HG02642 (cell line): ENCODE measurements around the gene VAT1L.
A peak's percentile ranks its signal among the peaks of the same experiment; 100 is the strongest.

Experiments used
- ATAC-seq: cut with Tn5 transposase; IDR thresholded peaks from one replicate; pipeline ENCODE4 v1.9.1; 2021; ENCODE audit warnings: mild to moderate bottlenecking; ENCODE audit not compliant: unreplicated experiment, poor library complexity

Gene VAT1L, protein sequence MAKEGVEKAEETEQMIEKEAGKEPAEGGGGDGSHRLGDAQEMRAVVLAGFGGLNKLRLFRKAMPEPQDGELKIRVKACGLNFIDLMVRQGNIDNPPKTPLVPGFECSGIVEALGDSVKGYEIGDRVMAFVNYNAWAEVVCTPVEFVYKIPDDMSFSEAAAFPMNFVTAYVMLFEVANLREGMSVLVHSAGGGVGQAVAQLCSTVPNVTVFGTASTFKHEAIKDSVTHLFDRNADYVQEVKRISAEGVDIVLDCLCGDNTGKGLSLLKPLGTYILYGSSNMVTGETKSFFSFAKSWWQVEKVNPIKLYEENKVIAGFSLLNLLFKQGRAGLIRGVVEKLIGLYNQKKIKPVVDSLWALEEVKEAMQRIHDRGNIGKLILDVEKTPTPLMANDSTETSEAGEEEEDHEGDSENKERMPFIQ

DNA sequence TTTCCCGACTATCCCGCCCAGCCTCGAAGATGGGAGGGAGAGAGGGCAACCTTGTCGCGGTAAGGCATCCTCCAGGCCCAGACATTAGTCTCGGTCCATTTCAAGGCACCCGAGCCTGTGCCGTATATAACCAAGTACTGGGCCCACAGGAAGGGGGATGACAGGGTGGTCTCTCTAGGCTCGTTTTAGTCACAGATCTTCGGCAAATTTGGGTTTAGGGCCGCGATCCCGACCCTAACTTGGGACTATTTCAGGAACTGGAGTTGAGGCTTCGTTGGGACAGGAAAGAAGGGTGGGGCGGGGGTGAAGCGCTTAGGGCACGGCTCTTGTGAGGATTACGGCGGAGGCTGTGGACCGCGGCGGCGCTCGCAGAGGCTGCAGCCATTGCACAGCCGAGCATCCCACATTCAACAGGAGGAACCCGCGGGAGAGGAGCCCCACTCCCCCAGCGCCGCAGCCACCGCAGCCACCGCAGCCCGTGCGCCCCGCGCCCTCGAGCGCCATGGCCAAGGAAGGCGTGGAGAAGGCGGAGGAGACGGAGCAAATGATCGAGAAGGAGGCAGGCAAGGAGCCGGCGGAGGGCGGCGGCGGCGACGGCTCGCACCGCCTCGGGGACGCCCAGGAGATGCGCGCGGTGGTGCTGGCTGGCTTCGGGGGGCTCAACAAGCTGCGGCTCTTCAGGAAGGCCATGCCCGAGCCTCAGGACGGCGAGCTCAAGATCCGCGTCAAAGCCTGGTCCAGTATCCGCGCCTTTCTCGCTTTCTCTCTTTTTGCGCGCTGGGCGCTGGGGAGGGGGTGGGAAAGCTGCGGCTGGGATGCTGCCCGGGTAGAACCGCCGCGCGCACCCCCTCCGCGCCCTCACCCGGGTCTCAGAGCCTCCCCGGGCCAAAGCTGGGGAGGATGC is at the start of gene VAT1L:
Gene VAT1L (plus strand): TSS at position 384 of the 904 bp plus-strand sequence. CDS start 119 bp downstream, at position 503.
- peak; percentile 75 for ATAC-seq

DNA sequence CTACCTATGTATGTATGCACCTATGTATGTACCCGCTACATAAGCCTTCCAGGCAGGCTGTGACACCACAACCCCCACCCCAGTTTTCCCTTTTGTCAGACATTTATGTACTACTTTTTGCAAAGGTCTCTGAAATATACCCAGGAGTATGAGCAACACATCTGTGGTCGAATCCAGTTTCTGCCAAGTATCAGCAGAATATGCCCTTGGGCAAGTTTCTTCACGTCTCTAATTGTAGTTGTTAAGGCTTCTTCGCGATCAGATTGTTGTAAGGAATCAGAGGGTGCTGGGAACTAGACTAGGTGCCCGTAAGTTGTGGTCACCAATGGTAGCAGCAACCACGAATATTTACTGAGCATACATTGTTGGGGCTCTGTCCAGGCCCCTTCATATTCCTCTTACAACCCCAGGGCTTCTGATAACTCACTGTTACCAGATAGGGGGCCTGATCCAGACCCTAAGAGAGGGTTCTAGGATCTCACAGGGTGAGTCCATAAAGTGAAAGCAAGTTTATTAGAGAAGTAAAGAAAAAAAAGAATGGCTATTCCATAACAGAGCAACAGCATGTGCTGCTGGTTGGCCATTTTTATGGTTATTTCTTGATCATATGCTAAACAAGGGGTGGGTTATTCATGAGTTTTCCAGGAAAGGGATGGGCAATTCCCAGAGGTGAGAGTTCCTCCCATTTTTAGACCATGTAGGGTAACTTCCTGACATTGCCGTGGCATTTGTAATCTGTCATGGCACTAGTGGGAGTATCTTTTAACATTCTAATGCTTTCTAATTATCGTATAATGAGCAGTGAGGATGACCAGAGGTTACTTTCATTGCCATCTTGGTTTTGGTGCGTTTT is 49.4 kb upstream of the VAT1L start:
- no peak for ATAC-seq

DNA sequence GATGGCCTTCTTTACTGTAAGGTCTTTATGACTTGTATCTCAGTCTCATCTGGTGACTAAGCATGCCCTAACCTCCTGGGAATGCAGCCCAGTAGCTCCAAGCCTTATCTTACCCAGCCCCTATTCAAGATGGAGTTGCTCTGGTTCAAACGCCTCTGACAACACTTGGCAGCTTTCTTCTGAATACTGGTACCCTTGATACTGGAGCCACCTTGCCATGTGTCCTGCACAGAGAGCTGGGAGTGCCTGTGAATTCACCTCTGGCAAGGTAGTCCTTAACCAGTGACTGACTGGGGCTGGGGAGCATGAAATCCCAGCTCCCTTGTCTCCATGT is 48.8 kb upstream of the VAT1L start:
- no peak for ATAC-seq

DNA sequence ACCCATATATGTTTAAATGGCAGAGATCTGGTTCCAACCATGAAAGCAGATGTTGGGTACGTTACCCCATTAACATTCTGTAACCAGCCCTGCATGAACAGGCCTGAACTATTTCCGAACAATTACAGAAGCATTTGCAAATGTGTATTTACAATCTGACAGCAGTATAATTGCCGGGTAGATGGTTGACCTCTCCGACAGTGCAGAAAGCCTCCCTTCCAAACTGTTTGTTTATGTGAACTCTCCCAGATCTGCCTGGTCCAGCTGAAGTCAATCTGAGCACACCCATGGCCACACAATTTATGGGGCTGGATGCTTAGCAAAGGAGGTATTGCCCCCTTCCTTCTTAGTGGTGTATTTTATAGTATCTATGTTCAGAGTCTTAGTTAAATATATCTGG is 44.2 kb upstream of the VAT1L start:
- no peak for ATAC-seq

DNA sequence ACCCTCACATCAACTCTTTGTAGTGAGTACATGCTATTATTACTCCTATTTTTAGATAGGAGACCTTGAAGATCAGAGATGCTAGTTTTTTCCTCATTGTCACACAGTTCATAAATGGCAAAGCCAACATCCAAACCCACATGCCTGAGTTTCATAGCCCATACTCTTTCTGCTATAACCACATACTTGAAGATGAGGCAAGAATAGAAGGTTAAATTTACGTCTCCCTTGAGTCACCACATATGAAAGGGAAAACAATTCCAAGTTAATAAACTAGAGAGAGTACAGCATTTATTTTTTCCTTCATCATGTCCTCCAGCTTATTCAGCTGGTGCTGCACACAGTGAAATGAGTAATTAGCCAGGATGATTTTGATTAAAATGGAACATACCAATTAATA is 42.4 kb upstream of the VAT1L start:
- no peak for ATAC-seq

DNA sequence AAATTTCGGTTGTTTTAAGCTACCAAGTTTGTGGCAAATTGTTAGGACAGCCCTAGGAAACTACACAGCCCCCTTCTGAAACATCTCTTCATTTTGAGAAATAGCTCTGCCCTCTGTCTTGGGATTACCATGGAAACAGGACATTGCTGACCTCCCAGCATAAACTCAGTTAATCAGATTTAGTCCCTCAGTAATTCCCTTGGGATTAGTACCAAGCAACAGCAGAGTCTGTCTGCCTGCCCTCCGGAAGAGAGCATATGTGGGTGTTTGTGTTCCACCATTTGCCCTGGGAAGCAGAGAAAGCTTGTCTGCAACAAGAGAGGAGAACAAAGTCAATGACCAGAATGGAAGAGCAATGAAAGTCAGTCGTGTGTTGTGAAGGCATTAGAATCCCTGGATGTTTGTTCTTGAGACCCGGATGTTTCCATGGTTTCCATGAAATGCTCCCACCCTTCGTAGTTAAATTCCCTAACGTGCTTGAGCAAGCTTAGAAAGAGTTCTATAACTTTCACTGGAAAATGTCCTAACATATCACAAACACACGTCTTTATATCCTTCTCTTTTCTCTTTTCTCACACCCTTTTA is 39.9 kb upstream of the VAT1L start:
- no peak for ATAC-seq

DNA sequence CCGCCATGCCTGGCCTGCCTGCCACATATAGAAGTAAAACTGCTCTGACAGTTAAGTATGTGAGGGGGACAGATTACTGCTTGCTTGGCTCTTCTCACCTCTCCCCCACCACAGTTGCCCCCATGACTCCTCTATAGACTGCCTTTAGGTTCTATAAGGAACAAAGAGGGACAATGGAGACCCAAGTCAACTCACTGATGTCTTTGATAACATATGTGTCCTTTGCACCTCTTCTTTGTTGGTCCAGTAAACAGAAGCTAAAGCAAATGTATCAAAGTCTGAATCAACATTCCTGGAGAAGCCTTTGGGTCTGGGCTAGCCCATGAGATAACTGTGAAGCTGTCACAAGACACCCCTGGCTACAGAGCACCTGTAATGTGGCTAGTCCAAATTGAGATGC is 38.9 kb upstream of the VAT1L start:
- ATAC-seq, result no peak

DNA sequence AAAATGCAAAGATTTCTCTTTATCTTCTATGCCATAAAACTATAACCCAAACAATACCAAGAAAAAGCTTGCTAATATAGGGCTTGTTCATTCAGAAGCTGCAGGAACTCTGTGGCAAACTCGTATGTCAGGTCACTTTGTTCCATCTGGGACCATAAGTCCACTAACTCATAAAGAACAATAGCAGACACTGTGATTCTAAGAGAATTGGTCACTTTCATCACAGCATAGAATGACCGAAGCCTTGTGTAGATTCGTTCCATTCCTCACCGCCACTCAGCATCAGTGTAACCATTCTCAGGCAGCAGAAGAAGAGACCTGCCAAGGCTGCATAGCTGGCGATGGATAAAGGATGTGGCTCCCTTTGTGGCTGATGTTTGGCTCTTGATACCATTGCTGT is 30.3 kb upstream of the VAT1L start:
- ATAC-seq, result no peak

DNA sequence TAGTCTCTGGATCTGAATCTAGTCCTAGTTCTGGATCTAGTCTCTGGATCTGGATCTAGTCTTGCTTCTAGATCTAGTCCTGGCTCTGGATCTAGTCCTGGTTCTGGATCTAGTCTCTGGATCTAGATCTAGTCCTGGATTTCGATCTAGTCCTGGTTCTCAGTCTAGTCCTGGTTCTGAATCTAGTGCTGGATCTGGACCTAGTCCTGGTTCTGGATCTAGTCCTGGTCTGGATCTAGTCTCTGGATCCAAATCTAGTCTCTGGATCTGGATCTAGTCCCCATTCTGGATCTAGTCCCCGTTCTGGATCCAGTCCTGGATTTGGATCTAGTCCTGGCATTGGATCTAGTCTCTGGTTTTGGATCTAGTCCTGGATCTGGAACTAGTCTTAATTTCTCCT is 29.9 kb upstream of the VAT1L start:
- no peak for ATAC-seq

DNA sequence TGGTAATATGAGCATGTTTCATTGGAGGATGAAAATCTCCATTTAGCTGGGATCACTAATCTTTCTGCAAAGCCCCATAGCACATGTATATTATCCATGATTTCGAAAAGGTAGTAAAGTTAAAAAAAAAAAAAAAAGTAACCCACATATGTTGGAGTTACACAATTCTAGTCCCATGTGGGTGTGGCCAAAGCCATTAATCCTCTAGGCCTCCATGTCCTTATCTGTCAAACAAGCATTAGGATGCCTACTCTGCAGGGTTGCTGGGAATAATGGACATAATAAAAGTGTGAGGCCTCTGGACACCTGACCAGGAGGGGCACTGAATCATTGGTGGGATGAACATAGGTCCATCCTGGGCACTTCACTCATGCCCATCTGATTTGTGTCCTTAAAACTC is 29.2 kb upstream of the VAT1L start:
- no peak for ATAC-seq

DNA sequence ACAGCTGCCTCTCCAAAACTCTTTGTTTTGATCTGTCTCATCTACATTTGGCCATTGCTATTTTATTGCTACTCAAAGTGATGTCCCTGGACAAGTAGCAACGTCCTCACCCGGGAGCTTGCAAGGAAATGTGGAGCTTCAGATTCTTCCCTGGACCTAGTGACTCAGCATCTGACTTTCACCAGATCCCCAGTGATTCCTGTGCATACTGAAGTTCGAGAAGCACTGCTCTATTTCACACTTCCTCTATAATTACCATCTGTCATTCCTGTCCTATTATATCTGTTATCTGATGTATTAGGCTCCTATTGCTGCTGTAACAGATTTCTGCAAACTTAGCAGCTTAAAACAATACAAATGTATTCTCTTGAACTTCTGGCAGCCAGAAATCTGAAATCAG is 28.5 kb upstream of the VAT1L start:
- no peak for ATAC-seq

DNA sequence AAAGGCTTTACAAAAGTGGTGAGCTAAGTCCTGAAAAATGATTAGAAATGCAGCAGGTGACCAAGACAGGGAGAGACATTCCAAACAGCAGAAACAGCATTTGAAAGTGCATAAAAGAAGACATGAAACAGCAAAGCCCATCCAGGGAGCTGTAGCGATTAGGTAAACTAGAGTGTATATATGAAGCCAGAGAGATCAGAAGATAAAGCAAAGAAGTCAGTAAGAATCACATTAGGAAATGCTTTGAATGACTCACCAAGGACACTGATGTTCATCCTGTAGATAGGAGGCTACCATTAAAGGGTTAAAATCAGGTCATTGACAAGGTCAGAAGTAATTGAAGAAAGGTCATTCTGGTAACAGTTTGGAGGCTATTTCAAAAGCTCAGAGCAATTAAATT is 27.6 kb upstream of the VAT1L start:
- no peak for ATAC-seq

DNA sequence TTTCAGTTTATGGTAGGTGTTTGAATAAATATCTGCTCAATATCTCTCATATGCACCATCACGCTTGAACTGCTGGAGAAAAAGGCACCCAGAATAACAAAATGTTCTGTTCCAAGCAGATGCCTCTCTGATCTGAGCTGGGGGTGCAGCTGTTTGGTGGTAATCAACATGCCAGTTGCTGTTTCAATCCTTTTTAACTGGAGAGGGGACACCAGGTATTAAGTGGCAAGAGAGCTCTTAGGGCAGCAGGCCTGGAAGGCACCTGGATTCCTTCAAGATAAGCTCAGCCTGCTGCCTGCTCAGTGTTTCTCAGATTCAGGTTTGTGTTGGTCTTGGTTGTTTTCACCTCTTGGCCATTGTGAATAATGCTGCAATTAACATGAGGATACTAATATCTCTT is 27.2 kb upstream of the VAT1L start:
- ATAC-seq, result no peak

DNA sequence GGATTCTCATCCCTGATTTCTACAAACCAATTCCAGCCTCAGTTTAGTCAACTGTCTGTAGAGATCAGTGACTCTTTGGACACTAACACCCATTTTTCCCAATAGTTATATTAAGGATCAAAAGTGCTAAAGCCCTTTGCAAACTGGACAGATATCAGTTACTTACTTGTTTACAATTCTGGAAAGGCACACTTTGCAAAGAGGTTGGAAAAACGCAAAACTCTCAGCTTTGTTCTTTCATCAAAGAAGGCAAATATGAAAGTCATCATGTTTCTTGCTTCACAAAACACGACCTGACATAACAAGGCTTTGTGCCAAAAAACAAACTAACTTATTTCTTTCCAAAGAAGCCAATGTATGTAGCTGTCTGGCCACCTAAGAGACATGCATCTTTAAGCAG is 26.1 kb upstream of the VAT1L start:
- ATAC-seq, result no peak

DNA sequence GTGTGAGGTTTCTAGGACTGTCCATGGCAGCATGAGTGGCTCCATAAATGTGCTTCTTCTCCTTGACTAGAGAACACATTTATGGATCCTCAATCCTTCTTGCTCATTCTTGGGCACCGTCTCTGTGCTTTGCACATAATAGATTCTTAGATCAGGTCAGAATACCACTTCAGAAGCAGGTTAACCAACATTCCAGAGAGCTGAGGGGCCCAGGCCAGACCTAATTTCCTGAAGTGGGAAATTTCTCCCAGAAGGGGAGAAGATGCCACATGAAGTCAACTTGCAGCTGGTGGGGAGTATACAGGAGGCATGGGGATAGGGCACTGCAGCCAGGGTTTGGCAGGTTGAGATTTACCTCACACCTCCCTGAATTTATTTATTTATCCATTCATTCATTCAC is 24.4 kb upstream of the VAT1L start:
- ATAC-seq, result no peak

DNA sequence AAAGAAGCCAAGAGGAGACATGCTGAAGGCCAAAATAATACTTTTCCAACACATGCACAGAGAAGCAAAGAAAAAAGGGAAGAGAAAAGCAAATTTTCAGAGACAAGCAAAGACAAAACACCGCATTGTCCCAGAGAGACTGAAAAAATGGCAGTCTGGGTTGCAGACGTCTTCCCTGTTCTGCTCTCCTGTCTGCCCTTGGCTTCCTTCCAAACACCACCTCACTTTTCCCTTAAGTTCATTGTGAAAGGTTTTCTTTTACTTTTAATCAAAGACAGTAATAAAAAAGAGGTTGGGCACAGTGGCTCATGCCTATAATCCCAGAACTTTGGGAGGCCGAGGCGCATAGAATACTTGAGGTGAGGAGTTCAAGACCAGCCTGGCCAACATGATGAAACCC is 21.2 kb upstream of the VAT1L start:
- ATAC-seq, result no peak

DNA sequence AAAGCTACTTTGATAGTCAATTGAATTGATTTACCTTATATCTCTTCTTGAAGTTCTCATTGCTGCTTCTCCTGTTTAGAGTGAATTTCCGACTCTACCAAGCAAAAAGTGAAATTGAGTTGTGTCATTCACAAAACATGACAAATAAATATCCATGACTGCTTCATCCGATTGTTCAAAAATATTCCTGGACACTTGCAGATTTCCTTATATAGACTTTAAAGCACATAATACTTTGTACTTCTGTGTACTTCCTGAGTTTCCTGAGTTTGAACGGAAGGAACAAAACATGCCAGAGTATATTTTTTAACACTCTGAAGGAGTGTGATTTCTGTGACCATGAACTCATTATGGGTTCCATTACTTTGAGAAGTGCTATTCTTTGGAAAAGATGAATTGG is 20.5 kb upstream of the VAT1L start:
- ATAC-seq, result no peak

DNA sequence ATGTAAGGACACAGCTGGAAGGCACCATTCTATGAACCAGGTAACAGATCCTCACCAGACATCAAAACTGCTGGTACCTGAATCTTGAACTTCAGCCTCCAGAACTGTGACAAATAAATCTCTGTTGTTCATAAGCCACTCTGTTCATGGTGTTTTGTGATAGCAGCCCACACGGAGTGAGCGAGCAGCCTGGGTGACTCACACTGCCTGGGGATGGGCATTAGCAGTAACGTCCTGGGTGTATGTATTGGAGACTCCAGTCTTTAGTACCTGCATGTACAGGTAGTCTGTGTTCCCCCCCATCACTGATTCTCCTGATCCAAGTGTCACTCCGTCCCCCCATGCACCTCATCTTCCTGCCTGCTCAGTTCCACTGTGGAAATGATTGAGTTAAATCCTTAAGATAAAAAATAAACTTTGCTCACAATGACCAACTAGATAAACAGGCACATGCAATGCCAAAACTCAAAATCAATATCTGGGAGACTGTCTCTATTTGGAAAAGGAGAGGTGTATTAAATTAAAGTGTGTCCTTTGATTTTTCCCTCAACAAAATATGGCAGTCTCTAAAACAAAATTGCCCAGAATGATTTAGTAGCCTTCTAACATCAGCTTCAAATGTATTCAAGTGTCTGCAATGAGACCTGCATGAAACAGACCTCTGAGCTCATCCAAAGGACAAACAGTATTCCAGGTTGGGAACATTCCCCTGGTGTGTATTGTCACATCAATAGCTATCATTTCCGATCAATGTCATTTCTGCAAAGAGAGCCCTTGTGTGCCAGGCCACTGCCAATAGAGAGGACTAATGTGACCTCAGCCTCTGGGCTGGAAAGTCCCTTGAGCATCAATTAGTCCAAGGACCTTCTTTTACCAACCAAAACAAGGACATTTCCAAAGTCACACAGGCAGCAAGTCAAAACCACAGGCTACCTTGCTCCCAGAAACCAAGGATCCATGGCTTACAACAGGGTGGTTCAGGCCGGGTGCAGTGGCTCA is 12.2 kb upstream of the VAT1L start:
- no peak for ATAC-seq

DNA sequence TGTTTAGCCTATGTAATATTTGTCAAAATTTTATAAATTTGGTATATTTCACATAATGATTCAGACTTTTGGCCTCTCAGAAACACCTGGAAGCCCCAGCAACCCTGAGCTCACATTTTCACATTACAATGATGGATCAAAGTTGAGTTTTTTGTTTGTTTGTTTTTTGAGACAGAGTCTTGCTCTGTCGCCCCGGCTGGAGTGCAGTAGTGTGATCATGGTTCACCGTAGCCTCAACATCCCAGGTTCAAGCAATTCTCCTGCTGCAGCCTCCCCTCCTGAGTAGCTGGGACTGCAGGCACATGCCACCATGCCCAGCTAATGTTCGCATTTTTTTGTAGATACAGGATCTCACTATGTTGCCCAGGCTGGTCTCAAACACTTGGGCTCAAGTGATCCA is 10.6 kb upstream of the VAT1L start:
- ATAC-seq, result no peak
